Measurements from ENCODE around the gene MOB1A. TPM values are rescaled to one million over a fixed set of nuclear protein-coding genes. Genes with fewer than 3 reads are reported as not detected.
A peak's percentile ranks its signal among the peaks of the same experiment; 100 is the strongest.

MOB1A gene
- polyA plus RNA-seq, 3 donors from 2014 or later = 198 to 215 (median 208) TPM

DNA sequence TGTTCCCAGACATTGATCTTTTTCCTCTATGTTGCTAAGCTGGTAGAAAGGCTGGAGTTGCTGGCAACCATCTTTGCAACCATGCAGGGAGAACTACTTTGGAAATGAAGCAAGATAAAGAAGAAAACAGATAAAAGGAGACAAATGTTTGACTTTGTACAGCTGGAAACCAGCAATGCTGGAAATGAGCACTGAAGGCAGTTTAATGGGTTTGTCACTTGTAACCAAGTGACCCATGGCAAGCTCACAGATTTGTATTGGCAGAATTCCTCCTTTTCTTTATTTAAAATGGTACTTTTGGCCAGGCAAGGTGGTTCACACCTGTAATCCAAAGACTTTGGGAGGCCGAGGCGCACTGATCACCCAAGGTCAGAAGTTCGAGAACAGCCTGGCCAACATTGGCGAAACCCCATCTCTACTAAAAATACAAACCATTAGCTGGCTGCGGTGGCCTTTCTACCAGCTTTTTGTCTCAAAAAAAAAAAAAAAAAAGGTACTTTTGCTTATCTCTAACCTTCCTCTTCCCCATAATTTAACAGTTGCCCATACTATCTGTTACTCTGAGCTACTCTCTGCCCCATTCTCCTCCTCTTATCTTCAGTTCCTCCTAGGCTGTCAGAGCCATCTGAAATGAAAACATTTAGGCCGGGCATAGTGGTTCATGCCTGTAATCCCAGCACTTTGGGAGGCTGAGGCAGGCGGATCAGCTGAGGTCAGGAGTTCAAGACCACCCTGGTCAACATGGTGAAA is 28.9 kb downstream of the MOB1A start:
- Mint-ChIP-seq H3K4me1 (peaks cover 0 to 2% of the 10 kb centered on the region in 2 donors), H3K36me3 (peaks cover 0 to 12% (median 9%) of the 10 kb centered on the region in 3 donors), H3K4me3 (peak overlapping the region in 1 of 5 donors; percentile 15), H3K27ac (peak overlapping the region in 5 of 6 donors; percentile 22 to 74 (median 57)), H3K27me3 (ENCODE audit: low read depth in 3 of 3) (no peaks in the 10 kb centered on the region), H3K9me3 (no peaks in the 10 kb centered on the region)
- no peak for DNase-seq

DNA sequence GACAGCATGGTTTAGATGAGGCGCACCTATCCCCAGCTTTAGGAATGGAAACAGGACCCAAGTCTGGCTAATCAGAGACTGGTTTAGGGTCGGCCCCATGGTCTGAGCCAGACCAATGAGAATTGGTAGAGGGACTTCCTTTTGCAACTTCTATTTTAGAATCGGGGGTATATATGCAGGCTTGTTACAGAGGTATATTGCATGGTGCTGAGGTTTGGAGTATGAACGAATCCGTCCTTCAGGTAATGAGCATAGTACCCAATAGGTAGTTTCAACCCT is 29.5 kb downstream of the MOB1A start:
- Mint-ChIP-seq H3K4me1 (peaks cover 0 to 2% of the 10 kb centered on the region in 2 donors), H3K27me3 (ENCODE audit: low read depth in 3 of 3) (no peaks in the 10 kb centered on the region), H3K36me3 (peaks cover 0 to 12% (median 9%) of the 10 kb centered on the region in 3 donors), H3K27ac (peak overlapping the region in 5 of 6 donors; percentile 18 to 74 (median 50)), H3K4me3 (no peak overlapping the region), H3K9me3 (no peaks in the 10 kb centered on the region)
- DNase-seq = no peak

DNA sequence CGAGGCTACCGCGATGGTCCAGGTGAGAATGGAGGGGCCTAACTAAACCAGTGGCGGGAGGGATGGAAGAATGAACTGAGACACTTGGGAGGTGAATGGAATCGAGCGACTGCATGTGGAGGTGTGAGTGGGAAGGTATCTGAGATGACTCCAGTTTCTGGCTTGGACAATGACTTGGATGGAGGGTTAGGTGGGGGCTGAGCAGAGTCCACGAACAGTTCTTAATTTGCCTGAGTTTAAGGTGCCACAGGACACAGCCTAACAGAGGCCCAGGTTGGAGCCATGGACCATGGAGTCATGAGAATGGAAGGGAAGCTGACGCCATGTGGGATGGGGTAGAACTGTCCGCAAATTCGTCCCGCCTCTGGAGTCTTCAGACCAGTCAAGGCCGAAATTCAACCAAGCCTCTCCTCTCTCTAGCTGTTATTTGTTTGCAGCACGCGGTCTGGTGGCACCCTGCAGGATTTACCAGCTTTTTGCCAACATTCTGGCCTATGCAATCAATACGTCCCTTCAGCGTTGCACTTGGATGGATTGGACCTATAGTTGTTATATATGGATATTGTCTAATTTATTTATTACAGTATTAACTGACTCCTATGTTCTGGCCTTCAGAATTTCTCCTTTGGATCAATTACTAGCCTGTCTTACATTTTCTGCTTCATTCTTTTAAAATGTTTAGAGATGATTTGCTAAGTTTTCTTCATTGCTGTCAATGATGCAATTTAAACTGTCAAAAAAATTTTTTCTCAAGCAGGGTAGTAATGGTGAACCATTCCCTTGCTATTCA is 30.0 kb downstream of the MOB1A start:
- Mint-ChIP-seq H3K27me3 (ENCODE audit: low read depth in 3 of 3) (no peaks in the 10 kb centered on the region), H3K9me3 (no peaks in the 10 kb centered on the region), H3K27ac (peak overlapping the region in 2 of 6 donors; percentile 18 to 49), H3K4me3 (no peak overlapping the region), H3K4me1 (peaks cover 0 to 2% of the 10 kb centered on the region in 2 donors), H3K36me3 (peaks cover 0 to 10% (median 8%) of the 10 kb centered on the region in 3 donors)
- DNase-seq = no peak

DNA sequence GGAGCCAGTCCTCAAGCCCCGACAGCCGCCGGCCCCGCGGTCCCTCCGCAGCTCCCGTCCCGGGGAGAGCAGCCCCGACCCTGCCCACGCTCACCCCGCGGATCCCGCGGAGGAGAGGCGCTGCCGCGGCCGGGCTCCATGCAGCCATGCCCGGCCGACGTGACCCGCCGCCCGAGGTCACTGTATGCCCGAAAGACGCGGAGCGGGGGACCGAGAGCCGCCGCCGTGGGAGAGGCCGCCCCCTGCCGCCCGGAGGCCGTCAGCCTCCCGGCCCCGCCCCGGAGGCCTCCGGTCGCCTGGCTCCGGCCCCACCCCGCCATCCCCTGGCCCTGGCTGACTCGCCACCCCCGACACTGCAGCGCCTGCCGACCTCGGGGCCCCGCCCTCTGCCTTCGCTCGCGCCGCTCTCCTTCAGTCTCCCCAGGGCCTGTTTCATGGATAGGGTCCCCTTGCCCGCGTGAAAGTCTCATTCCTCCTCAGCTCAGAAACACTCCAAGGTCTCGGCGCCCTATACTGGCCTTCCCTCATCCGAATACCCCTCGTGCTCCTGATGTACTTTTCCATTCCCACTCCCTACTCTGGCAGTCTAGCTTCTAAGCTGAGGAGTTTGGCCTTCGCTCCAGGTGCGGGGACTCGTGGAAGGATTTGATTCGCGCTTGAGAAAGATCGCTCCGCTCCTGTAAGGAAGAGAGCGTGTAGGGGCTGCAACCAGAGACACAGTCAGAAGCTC is 30.8 kb downstream of the MOB1A start, which contains the start of gene BOLA3:
Gene BOLA3 (minus strand): TSS at position 186 of the 730 bp plus-strand sequence. CDS start 38 bp downstream, at position 148.
- no peaks in the 10 kb centered on the region for H3K9me3 Mint-ChIP-seq
- peaks cover 0 to 2% of the 10 kb centered on the region in 2 donors for H3K4me1 Mint-ChIP-seq
- no peak within 1 kb of the TSS for H3K27ac Mint-ChIP-seq
- no peaks in the 10 kb centered on the region for H3K27me3 Mint-ChIP-seq (ENCODE audit: low read depth in 3 of 3)
- no peak within 1 kb of the TSS for H3K4me3 Mint-ChIP-seq
- H3K36me3 Mint-ChIP-seq = peaks cover 0 to 3% (median under 1%) of the 10 kb centered on the region in 3 donors
- peak; percentile 81 to 85 (median 85) for DNase-seq

DNA sequence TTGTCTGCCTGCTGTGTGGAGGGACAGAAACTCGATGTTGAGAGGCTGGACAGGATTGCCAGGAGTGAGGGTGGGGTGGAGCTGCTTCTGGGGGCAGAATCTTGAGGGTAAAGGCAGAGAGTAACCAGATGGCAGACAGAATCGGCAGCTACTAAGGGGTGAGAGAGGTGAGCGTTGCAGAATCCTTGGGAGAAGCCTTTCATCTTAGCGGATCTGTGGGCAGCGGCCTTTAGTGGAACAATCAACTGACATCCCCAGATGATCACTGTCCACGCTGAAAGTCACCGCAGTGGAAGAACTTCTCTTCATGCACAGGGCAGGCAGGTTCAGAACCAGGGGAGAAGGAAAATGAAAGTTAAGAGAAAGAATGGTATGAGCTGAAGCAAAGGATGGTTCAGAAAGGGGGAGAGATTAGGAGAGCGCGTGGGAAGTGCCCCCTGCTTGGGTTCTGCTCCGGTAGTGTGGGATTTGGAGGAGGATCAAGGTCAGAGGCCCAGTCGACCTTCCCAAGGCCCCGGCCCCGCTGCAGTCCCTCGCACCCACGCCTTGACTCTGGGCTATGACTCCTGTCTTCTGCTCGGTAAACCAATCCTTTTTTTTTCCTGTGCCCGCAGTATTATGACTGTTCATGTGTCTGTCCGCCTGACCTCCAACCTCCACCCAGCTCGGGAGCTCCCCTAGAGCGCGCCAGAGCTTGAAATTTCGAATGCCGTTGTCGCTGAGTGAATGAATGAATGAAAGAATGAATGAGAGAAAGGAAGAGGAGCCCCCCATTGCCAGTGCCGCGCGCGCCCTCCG is 31.6 kb downstream of the MOB1A start:
- DNase-seq = no peak
- no peak overlapping the region for H3K27ac Mint-ChIP-seq
- H3K27me3 Mint-ChIP-seq (ENCODE audit: low read depth in 3 of 3) = peaks cover 0 to under 1% (median 0%) of the 10 kb centered on the region in 3 donors
- peaks cover 0 to 4% (median 0%) of the 10 kb centered on the region in 3 donors for H3K36me3 Mint-ChIP-seq
- H3K4me3 Mint-ChIP-seq = no peak overlapping the region
- no peaks in the 10 kb centered on the region for H3K9me3 Mint-ChIP-seq
- peaks cover 0 to 2% of the 10 kb centered on the region in 2 donors for H3K4me1 Mint-ChIP-seq

DNA sequence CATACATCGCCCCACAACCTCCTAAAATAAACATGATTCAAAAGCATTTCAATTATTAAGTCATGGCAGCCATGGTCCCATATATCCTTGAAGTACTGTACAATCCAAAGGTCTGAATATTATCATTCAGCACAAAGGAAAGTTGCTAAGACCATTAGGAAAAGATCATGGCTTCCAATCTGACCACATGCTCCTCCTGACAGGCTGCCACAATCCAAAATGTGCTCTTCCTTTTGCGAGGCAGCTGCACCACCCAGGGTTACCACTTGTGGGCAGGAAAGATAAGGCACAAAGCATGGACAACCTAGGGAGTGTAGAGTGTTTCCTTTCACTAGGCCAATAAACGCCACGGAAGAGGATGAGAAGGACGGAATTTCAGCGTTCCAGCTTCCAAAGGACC is 36.3 kb downstream of the MOB1A start:
- Mint-ChIP-seq H3K4me3 (no peak overlapping the region), H3K36me3 (peaks cover 0 to 9% (median 0%) of the 10 kb centered on the region in 3 donors), H3K4me1 (no peaks in the 10 kb centered on the region), H3K9me3 (no peaks in the 10 kb centered on the region), H3K27me3 (ENCODE audit: low read depth in 3 of 3) (peaks cover 0 to 2% (median 0%) of the 10 kb centered on the region in 3 donors), H3K27ac (no peak overlapping the region)
- DNase-seq = no peak

DNA sequence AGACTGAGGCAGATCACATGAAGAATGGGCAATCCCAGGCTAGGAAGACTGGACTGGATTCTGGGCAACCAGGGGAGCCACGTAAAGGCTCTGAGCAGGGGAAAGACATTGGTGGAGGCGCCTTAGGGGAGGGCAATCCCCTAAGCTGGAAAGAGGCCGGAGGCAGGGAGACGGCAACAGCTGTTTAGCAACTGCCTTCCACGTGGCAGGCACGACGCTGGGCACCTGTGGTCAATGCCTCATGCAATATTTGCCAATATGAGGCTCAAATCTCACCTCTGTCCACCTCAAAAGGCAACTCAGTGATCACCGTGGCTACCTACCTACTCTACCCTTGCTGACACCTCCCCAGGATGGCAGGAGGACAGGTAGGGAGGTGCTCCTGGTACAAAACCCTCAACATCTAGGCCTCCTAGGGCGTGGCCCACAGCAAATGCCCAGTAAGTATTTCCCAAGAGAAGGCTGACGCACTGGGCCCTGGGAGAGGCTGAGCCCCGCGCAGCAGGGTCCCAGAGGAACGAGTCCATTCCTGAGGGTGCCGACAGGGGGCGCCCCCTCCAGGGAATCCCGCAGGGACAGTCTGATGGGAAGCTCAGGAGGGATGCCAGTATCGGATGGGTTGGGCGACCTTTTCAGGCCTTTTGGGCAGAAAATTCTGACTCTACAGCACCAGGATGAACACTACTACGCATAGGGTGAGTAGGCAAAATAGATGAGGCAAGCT is 39.9 kb downstream of the MOB1A start:
- no peaks in the 10 kb centered on the region for H3K4me1 Mint-ChIP-seq
- H3K9me3 Mint-ChIP-seq = no peaks in the 10 kb centered on the region
- DNase-seq = no peak
- peaks cover 5 to 20% (median 12%) of the 10 kb centered on the region in 3 donors for H3K36me3 Mint-ChIP-seq
- no peak overlapping the region for H3K27ac Mint-ChIP-seq
- peaks cover 0 to 2% (median 0%) of the 10 kb centered on the region in 3 donors for H3K27me3 Mint-ChIP-seq (ENCODE audit: low read depth in 3 of 3)
- H3K4me3 Mint-ChIP-seq = no peak overlapping the region

DNA sequence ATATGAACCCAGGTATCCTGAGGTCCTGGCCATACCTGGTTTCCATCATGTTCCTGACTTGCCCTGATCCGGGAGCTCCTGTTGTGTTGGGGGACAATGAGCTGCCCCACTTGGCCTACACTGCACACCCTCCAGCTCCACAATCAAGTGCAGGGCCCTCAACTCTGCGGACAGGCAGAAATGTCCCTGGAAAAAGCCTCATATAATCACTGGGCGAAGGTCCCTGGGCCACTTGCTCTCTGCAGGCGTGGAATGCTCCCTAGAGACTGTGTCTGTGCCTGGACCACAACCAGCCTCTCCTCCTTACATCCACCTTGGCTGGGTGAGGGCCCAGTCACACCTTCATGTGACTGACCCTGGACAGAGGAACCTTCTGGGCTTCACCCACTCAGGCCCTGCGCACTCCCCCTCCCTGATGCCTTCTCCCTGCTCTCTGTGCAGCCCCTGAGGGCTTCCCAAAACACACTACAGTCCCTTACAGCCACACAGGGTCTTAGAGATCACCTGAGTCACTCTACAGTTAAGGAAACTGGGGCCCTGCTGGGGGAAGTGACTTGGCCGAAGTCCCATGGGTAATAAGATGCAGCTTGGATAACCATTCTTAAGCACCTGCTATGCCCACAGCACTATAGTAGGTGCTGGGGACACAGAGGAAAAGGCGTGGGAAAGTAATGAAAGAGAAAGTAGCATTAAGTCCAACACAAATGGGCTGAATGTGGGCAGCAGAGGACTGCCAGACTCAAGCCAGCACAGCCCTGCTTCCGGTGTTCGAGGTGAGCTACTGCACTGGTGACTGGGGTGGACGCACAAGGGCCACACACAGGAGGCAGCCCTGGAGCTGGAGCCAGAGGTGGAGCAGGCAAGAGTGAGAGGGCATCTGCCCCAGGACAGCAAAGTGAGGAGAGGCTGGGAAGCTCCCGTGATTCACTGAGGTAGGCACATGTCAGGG is 40.8 kb downstream of the MOB1A start:
- Mint-ChIP-seq H3K36me3 (peaks cover 10 to 28% (median 19%) of the 10 kb centered on the region in 3 donors), H3K4me1 (no peaks in the 10 kb centered on the region), H3K27me3 (ENCODE audit: low read depth in 3 of 3) (peaks cover 0 to 2% (median 0%) of the 10 kb centered on the region in 3 donors), H3K27ac (peak overlapping the region in 1 of 6 donors; percentile 40), H3K4me3 (no peak overlapping the region), H3K9me3 (no peaks in the 10 kb centered on the region)
- DNase-seq = no peak

DNA sequence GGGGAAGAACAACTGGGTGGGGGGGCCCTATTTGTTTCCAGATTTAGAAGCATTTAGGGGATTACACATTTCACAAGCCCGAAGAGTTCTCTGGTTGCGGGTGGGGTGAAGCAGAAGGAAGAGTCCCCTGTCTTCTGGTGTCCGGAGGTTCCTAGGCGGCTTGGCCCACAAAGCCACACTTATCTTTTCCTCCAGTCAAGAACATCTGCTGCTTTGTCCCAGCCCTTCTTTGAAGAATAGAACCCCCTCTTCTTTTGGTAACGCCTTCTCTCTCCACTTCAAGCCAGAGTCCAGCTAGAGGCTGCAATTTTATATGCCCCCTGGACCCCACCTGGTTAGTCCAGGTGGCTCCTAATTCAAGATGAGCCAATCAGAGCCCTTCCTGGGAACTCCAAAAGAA is 46.8 kb downstream of the MOB1A start:
- H3K27ac Mint-ChIP-seq = no peak overlapping the region
- DNase-seq = no peak

DNA sequence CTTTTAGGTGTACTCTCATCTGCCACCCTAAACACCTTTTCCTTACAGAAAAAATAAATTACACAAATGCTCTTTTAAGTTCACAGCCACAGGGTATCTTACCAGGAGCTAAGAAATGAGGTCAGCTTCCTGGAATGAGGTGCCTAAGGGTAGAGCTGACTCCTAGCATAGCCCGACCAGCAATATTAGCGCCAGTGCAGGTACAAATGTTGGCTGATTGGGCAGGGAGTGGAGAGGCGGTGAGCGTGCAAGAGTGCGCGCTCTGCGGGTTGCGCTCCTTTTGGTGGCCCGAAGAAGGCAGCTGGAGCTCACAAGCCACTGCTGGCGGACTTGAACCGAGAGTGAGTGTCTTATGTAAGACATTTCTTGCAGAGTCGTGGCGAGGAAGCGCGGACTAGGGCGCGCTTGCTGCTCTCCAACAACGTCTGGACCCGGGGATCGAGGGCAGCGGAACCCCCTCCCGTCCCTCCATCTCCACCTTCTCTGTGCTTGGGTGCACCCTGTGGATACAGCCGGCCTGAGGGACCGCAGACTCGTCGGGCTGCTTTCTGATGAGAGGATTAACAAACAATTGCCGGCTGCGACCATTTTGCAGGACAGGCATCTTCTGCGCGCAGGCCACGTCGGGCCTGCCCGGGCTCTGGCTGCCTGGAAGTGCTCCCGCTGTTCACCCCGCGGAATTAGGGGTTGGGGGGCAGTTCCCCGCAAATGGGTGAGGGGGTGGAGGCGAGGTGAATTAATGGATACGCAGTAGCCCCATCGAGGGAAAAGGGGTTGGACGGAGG is 48.3 kb downstream of the MOB1A start:
- H3K4me1 Mint-ChIP-seq = no peaks in the 10 kb centered on the region
- H3K27me3 Mint-ChIP-seq (ENCODE audit: low read depth in 3 of 3) = peaks cover 4 to 13% (median 5%) of the 10 kb centered on the region in 3 donors
- DNase-seq = no peak
- no peak overlapping the region for H3K4me3 Mint-ChIP-seq
- peaks cover 10 to 23% (median 19%) of the 10 kb centered on the region in 3 donors for H3K36me3 Mint-ChIP-seq
- H3K9me3 Mint-ChIP-seq = no peaks in the 10 kb centered on the region
- H3K27ac Mint-ChIP-seq = no peak overlapping the region

More for the DNA sequence above, 46.8 kb downstream of the MOB1A start:
- Mint-ChIP-seq H3K9me3 (no peaks in the 10 kb centered on the region), H3K4me1 (no peaks in the 10 kb centered on the region), H3K36me3 (peaks cover 10 to 23% (median 19%) of the 10 kb centered on the region in 3 donors), H3K4me3 (no peak overlapping the region), H3K27me3 (ENCODE audit: low read depth in 3 of 3) (peaks cover 4 to 13% (median 5%) of the 10 kb centered on the region in 3 donors)

DNA sequence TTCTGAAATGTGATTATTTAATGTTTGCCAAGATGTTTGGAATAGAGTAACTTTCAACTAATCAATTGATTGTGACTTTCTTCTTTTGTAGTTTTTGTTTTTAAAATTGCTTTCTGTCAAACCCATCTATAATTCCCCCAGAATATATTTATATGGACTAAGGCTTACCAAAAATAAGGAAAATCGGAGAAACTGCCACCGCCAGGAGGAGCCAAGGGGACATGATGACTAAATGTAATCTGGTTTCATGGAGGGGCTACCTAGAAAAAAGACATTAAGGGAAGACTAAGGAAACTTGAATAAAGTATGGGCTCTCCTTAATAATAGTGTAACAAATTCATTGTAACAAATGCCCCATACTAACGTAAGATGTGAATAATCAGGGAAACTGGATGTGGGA is 50.5 kb downstream of the MOB1A start:
- H3K4me1 Mint-ChIP-seq = no peaks in the 10 kb centered on the region
- peaks cover 4 to 13% (median 5%) of the 10 kb centered on the region in 3 donors for H3K27me3 Mint-ChIP-seq (ENCODE audit: low read depth in 3 of 3)
- H3K27ac Mint-ChIP-seq = no peak overlapping the region
- peaks cover 3 to 7% (median 3%) of the 10 kb centered on the region in 3 donors for H3K36me3 Mint-ChIP-seq
- peaks cover 0 to 2% (median 0%) of the 10 kb centered on the region in 6 donors for H3K9me3 Mint-ChIP-seq
- no peak for DNase-seq
- no peak overlapping the region for H3K4me3 Mint-ChIP-seq

Measured in immature natural killer cell (primary cell).